Hematopoietic multipotent progenitor cell treated with erythropoietin and hydrocortisone succinate and interleukin-3 and kit ligand, for 8 days (in vitro differentiated cells): ENCODE measurements around the gene CRACR2A.

Experiments
- DNase-seq: peaks from one replicate; pipeline ENCODE4 v3.0.0-alpha.2; 2015

CRACR2A gene

DNA sequence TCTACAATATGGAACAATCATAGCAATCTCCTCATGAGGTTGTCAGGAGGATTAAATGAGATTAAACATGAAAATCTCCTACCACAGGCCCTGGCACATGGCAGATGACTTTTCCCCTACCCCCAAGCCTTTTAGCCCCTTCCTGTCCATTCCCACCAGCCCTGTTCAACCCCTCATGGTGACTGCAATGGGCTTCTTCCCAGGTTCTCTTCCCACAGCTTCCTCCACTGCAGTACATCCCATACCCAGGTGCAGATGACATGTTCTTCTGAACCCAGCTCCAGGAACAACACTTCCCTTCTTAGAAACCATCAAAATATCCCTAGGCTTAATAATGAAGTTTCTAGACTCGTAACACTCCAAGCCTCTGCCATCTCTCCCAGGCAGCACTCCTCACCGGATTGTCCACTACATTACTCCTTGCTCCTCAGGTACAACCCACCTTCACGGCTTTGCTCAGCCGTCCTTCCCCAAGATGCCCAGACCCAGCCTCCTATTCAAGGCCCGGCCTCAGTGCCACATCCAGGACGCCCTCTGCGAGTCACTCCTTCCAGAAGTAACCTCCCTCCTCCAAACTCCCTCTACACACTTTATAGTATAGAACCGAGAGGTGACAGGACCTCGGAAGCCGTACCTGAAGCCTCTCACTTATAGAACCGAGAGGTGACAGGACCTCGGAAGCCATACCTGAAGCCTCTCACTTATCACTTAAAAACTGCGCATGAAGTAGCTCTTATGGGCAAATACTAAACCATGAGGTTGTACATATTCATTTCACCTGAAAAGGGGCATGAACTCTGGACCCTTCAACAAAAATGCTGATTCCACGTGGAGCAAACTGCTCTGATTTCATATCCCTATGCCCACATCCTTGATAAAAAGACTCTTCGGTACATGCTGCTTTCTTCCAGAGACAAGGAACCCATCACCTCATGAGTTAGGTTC lies 1.5 kb downstream of the CRACR2A start:
- DNase-seq = no peak

DNA sequence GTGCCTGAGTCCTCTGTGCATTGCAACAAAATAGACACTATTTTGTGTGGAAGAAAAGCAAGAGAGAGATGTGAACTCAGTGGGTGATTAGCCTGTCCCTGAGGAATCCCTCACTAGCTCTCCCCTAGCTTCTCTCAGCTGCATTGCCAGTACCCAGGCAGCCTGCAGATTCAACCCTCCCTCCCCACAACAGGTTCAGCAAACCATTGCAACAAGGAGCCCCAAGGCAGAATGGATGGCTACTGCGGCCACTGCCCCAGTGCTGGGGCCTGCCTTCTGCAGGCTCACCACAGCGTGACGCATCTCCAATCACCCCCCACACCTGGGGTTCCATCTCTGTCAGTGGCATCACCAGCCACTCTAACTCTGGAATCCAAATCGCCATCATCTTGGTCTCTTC lies 2.3 kb downstream of the CRACR2A start:
- no peak for DNase-seq

DNA sequence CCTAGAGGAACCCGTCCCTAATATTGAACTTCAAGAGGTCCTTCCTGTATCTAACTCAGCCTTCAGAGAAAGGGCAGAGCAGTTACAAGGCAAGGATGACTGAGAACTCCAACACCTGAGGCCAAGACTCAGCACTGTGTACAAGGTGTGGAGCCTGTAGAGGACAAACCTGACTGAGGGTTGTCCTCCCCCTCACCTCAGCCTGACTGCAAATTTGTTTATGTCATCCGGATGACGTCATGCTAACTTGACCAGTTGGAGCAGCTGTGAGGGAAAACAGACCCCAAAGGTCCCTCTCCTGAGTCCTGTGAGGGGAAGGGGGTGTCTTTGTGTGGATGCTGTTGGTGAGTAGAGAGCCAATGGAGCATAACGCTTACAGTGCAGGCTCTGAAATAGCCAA lies 4.3 kb downstream of the CRACR2A start:
- no peak for DNase-seq

DNA sequence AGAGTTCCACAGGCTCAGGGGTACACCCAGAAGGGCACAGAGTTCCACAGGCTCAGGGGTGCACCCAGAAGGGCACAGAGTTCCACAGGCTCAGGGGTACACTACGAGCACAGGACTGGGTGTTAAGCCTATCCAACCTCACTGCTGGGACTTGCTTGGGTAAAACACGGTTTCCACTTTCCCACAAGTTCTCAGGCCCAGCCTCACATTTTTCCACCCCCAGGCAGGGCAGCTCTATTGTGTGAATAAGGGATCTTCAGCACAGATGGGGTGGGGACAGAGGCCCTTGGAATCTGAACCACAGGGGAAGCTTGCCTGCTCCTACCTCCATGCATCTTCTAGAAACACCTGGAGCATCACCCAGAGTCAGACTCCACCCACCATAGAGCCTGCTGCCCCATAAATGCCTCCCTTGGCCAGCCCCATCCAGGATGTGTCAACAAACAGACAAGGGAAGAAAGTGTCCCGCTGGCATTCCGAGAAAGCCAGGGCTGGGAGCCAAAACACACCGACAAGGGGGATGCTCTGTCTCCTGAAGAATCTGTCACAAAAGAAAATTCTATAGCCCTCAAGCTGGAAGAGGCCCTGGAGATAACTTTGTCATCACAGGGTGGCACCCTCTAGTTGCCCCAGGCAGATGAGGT lies 4.8 kb downstream of the CRACR2A start:
- no peak for DNase-seq

DNA sequence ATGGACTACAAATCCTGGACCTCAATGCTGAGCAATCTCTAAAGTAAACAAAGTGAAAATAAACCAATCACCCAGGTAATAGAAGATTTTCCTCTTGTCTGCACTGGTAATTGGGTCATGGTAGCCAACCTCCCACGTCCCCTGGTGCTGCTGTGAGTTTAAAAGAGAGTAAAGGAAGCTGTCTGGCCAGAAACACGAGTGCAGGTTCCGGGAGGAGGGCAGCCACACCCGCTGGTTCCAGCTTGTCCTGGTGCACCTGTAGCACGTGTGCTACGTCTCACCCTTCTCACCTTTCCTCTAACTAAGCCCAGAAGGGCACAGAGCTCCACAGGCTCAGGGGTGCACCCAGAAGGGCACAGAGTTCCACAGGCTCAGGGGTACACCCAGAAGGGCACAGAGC lies 5.4 kb downstream of the CRACR2A start:
- DNase-seq = no peak

DNA sequence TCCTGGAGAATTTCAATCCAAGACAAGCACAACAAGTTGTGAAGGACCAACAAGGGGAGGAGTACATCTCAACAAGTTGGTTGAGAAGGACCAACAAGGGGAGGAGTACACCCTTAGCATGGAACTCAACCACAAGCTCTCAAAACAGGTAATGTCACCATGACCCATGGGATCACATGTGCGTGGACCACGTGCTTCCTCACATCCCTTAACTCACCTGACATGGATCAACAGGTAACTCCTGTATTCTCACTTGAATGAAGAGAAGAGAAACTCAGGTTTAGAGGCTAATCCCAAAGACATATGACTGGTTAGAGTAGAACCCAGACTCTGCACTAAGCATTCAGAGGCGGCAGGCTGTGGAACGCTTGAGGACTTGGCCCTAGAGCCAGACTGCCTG lies 6.2 kb downstream of the CRACR2A start:
- no peak for DNase-seq

DNA sequence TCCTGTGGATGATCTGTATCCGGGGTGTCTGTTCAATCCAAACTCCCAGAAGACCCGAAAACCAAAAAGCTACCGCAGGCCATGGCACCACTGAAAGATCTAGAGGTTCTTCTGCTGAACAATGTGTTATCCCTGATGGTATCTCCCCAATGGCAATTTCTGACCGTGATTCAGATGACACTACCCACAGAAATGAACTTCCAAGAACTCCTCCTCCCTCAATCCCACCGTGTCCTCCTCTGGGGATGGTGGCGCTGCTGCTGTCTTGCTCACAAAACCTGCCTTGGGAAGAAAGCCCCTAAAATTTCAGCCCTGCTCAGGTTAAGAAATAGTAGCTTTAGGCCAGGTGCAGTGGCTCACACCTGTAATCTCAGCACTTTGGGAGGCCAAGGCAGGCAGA lies 7.8 kb downstream of the CRACR2A start:
- DNase-seq = no peak

DNA sequence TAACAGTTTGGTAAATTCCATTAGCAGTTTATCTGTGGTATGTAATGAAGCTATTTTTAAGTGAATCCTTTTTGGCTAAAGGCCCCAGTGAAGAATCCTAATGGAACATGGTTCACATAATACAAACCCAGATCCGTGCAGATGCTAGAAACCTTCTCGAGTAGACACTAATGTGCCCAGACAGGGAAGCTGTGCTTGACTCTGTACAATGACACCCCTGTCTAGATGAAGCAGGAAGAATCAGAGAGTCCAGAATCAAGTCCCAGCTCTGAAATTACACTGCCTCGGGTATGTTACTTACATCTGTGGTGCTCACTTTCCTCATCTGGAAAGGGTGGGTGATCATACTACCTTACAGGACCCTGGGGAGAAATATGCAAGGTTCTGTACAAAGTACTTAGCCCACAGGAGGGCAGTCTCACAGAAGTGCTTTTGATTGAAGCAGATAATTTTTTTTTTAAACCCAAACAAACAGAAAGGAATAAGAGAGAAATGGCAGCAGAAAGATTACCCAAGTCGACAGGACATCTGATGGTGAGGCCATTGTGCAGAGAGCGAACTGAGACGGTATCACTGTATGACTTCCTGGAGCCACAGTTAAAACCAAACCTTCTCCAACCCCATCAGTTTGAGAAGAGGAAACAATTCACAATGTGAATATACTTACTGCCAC lies 8.5 kb downstream of the CRACR2A start:
- no peak for DNase-seq

DNA sequence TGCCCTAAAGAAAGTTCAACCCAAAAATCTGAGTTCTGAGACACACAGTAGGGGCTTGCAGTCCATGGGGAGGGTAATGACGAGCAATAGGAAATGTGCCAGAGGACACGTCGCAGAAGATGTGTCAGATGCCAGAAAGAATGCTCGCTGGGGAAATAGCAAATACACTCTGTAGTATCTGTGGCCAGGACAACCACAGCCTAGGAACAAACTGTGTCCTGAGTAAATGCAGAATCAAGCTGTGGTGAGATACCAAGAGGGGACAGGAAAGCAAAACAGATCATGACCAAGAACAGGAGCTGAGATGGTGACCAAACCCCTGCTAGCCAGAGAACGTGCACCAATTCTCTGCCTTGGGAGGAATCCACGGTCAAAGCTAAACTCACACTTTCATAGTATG lies 9.1 kb downstream of the CRACR2A start:
- DNase-seq = no peak

DNA sequence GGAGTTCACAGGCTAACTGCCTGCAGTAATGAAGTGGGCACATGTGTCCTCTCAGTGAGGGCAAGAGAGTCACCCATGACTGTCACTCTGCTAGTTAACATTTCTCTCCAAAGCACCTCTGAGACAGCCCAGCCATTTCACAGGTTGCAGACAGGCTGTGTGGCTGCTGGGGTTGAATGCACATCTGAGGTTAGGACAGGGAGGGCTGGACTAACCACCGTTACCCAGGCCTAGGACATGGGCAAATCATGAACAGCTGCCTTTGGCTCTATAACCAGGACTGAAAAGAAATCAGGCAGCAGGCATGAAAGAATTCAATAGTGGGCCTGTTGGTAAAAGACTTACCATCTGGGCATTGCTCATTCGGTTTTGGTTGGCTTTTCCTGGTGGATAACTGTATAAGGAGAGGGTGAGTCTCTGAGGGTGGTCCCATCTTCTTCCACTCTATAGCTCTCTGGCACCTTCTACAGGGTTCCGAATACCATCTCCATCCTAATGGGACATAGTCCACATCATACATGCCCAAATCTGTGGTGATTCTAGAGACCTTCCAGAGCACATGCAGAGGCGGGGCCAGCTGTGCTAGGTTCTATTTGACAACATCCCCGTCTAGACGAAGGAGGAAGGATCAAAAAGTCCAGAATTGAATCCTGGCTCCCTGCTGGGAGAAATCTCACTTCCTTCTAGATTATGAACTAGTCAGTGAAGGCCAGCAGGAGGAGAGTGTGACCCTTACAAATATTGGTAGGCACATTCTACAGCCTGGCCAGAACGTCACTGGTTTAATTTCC lies 10.8 kb downstream of the CRACR2A start:
- no peak for DNase-seq

DNA sequence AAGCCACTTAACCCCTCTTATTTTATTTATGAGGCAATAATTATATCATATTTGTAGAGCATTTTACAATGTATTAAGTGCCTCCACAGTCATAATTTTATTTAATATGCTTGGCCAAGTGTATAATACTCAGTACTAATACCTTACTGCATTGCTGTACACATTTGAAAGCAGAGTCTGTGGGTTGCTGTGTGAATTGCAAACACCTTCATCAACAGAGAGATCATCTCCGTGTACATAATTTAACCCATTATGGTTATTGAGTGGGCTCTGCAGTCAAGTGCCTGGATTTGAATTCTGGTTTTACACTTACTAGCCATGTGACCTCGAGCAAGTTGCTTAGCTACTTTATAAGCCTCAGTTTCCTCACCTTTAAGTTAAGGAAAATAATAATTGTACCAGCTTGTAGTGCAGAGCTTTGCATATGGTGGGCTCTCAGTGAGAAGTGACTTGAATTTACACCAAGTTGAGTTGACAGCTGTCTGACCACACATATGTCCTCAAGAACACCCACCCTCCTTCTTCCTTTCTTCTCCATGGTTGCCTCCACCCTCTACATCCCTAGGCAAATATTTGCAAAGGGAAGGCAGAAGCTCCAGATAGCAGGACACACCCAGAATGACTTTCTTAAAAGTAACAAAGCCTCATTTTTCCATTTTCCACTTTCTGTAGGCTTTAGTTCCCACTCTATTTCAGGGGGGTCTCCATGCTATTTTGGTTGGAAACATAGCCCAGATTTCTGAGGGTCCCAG lies 12.3 kb downstream of the CRACR2A start:
- no peak for DNase-seq

DNA sequence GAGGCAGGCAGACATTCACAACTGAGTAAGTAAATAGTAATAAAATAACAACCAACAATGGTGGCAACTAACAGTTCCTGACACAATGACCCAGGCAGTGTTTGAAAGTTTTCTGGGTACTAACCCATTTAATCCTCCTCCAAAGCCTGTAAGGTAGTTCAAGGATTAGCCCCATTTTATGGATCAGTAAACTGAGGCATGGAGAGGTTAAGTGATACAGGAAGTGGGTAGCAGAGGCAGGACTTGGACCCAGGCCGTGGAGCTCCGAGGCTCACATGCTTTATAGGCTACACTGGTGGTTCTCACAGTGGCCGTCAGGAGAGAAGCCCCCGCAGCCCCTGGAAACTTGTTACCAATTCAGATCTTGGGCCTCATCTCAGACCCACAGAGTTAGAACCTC lies 17.5 kb downstream of the CRACR2A start:
- no peak for DNase-seq

DNA sequence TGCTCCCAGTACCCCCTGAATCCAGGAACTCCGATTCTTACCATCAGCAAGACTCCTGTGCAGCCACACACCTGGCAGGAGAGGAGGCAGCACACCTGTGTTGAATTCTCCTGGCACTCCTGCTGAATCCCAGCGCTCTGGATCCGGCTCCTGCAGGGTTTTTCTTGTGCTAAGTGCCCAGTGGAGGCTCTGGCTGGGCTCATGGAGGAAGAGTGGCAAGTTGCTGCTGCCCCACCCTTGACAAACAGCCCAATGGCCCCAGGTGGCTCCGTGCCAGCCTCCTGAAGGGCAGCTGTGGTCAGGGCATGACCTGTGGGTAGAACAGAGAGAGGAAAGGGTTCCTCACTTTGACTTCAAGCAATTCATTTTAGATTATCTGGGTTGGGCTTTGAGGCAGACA lies 20.0 kb downstream of the CRACR2A start:
- DNase-seq = peak; percentile 9

DNA sequence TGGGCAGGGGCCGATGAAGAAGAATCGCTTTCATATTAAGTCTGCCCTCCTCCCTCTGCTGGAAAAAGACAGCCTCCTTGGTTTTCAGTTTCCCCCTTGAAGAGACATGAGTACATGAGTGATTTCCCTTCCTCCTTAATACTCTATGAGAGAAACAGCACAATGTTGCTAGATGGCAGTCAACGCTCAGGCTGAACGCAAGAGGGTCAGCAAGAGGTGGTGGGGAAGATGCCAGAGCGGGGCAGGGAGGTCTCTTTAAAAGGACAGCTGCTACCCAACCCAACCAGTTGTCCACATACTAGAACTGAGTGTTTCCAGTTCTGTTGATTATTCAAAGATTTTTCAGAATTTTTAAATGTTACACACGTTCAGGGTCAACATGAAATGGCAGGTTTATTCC lies 22.8 kb downstream of the CRACR2A start:
- DNase-seq = no peak

DNA sequence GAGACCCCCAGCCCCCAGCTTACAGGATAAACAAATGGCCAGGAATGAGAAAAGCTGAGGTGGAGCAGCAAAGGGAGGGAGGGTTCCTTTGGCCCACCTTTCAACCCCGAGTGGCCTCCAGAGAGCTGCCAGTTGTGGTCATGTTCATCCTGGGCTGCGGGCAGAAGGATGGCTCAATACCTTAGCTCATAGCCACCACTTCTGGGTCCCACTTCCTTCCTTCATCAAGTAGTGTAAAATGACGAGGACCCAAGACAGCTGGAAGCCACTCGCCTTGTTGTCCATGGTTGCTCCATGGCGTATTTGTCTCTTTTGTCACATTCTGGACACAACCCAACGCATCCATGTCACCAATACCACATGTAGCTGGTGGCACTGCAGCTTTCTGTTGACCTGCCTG lies 24.2 kb downstream of the CRACR2A start:
- peak; percentile 29 for DNase-seq

DNA sequence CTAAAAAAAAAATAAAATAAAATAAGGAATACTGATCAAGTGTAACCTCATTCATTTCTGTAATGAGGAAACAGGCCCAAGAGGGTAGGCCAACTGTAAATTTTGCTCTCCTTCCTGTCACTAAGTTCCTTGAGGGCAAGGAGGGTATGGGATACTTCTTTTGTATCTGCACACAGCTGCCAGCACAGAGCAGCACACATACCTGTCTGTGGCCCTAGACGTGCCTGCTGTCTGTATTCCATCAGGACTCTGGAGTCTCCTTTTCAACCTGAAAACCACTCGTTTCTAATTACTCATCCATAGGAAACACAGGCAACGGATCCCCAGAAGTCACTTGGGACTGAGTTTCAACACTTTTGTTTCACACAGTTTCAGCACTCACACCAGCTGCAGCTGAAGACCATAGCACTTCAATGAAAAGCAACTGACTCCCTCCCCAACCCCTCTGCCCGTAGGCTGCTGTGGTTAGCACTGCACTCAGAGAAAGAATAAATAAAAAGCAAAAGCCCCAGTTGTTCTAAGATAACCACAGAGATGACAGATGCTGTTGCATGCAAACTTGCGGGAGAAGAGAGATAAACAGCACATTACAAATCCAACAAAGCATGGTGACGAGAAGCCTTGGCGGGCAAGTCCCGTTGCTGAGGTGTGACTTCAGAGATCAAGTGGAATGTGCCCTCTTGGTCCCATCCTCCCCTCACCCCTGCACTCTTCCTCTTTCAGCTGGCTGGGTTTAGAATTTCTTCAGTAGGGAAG lies 24.9 kb downstream of the CRACR2A start:
- peak; percentile 59 for DNase-seq

DNA sequence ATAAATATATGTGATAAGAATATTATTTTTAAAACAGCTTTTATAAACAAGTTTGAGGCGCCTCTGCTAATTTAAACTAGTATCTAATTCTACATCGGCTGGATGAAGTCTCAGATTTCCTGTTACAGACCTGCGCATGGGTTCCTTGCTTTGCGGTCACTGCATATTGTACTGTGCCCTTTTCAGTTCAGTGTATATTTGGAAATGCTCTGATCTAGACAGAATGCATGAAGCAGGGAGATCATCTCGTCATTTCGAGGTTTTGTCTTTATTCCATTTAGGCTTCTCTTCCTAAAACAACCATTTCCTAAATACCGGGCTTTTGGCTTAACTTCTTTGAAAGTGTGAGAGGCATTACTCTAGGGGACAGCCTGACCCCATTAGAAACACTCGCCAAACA lies 25.6 kb downstream of the CRACR2A start:
- DNase-seq = no peak

DNA sequence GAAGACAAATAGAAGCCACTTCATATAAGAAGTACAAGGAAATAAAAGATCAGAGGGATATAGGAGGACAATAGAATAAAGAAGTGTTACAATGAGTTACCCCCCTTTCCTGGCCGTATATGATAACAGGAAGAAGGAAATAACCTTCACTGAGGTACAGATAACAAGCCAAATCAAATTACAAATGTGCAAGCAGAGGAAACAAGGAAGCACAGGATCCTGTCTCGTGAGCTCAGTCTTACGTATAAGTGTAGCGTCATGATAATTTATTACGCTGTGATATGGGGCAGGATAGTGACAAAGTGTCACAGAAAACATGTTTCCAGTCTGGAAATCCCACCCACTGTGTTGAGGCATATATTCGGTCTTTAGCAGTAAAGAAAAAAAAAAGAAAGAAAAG lies 26.5 kb downstream of the CRACR2A start:
- peak; percentile 8 for DNase-seq

DNA sequence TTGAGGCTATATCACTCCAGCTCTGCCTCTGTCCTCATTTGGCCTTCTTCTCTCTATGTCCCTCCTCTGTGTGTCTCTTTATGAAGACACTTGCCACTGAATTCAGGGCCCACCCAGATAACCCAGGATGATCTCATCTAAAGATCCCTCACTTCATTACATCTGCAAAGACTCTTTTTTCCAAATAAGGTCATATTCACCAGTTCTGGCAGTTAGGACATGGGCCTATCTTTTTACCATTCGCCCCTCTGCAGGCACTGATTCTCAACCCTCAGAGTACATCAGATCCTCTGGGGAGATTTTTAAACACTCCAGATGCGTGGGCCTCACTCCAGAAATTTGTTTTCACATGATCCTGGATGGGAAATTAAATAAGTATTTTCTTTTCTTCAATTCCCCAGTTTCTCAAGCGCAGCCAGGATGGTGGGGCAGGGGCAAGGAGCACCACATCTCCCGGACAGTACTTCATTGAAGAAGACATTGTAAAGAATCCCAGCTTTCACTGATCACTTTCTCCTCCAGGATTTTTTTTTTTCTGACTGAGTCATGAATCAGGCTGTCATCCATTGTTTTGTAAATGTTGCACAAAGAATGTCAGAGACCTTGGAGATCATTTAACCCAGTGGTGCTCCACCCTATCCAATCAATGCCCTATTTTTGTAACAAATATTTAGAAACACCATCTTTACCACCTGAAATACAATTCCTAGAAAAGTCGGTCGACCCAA lies 27.4 kb downstream of the CRACR2A start:
- DNase-seq = peak; percentile 29

DNA sequence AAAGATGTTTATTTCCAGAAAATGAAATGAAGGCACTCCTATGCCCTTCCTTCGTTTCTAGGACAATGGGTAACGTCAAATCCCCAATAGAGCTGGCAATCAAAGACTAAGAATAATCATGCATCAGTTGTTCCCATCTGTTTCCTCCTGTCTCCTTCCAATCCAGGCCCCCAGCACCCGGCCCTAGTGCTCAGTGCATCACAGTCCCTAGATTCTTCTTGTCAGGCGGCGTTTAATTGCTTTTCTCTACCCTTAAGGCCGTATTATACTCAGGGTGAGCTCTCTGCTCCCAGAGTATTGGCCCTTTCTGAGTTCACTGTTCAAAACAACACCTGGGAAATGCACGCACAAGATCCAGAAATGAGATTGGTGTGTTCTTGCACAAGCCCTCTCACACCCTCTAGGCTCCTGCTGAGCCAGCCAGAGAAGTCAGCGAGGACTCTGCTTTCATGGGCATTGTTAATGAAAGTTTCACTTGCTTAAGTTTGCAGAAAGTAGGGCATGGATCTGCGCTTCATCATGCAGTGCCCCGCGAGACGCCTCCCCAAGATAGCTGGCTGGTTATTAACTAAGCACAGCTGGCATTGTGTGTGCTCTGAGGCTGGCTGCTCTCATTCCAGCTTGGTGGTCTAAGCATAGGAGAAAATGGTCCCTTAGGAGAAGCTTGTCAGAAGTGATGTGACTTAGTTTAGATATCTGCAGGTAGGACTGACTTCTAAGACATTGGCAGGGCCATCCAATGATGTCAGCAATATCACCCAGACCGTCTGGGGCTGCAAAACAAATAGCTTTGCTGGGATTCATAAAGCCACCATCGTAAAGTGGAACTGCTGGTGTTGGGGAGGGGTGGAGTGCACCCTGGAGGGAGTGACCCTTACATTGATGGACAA lies 28.7 kb downstream of the CRACR2A start:
- DNase-seq = no peak
